Retinal pigment epithelial cell (primary cell): ENCODE results near the gene CRYAB.

Experiments used
- DNase-seq: peaks from one replicate; pipeline ENCODE4 v3.0.0-alpha.2; 2010; ENCODE audit warnings: low read depth
- H3K4me3 ChIP-seq: 2 replicates; pipeline ENCODE4 v1.5.1; 2011; ENCODE audit warnings: mild to moderate bottlenecking, low read length, control low read depth, moderate library complexity
- TF ChIP-seq, protein P1 (sequence below): conservative IDR thresholded peaks from 2 replicates; pipeline ENCODE4 v1.5.1; 2011; ENCODE audit warnings: low read depth, low read length, control low read depth, inconsistent platforms

The CRYAB gene

DNA sequence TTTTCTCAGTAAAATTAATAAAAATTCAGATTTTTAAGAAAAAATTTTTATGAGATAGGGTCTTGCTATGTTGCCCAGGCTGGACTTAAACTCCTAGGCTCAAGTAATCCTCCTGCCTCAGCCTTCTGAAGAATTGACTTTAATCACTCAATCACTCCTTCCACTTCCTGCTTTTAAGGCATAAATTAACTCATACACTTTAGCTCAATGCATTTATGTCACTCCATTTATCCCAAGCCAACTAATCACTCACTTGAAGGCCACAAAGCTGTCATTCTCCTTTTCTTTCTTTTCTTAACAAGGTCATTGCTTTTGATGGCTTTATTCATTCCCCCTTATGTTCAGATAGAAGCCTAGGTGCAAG lies 41.1 kb downstream of the CRYAB start:
- H3K4me3 ChIP-seq, result peak overlapping the region; percentile 85
- no peak for DNase-seq
- TF ChIP-seq, protein P1, sequence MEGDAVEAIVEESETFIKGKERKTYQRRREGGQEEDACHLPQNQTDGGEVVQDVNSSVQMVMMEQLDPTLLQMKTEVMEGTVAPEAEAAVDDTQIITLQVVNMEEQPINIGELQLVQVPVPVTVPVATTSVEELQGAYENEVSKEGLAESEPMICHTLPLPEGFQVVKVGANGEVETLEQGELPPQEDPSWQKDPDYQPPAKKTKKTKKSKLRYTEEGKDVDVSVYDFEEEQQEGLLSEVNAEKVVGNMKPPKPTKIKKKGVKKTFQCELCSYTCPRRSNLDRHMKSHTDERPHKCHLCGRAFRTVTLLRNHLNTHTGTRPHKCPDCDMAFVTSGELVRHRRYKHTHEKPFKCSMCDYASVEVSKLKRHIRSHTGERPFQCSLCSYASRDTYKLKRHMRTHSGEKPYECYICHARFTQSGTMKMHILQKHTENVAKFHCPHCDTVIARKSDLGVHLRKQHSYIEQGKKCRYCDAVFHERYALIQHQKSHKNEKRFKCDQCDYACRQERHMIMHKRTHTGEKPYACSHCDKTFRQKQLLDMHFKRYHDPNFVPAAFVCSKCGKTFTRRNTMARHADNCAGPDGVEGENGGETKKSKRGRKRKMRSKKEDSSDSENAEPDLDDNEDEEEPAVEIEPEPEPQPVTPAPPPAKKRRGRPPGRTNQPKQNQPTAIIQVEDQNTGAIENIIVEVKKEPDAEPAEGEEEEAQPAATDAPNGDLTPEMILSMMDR, result no peak

DNA sequence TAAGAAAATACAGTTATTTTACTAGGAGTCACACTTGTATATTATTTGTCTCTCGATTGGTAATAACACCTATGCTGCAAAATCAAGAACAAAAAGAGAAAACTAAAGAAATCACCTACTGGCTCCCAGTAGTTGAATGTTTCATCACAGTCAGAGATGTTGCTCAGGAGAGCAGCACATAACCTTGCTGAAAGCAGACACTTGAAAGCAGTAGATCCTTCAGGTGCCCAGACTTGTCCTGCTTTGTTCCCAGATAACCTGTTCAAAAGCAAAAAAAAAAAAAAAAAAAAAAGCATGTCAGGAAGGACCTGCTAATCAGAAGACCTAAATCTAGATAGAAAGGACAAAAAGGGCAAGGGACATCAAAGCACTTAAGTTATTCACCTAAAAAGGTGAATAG lies 41.5 kb downstream of the CRYAB start:
- no peak for DNase-seq
- no peak overlapping the region for H3K4me3 ChIP-seq

GRCh38 chr11:111860257-111860656 lies 51.3 kb downstream of the CRYAB start:
- no peak for DNase-seq
- H3K4me3 ChIP-seq, result no peak overlapping the region
- TF ChIP-seq, protein P1, result no peak

More for the DNA sequence above, 41.5 kb downstream of the CRYAB start:
- TF ChIP-seq, protein P1, result no peak
